Activated CD8-positive, alpha-beta memory T cell treated with anti-CD3 and anti-CD28 coated beads, Interleukin-2, amount 50 U/mL, for 24 hours (primary cell): ENCODE results near the gene NUP93.
"Not testable (repeated sequence)": the region's sequence is repeated elsewhere in the genome, so short reads cannot be mapped to it uniquely, and the experiment has no call there.

Experiments
- DNase-seq: peaks from one replicate; pipeline ENCODE4 v3.0.0-alpha.2; 2020; ENCODE audit errors: extremely low read depth

Gene NUP93

DNA sequence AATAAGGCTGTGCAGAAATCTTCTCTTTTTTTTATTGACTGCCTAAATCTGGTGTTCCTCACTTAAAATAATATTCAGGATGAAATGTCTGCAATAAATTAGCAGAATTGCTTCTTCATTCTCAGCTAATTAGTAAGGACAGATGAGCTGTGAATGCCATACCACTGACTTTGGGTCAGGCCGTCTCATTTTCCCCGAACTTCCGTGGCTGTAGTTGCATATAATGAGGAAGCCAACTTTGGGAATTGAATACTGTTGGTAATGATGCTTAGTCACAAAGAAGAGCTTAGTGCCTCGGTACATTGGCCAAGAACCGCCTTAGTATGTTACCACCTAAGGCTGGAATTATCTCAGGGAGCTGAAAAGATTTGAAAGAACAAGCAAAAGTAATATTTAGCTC is 47.6 kb downstream of the NUP93 start:
- no peak for DNase-seq

DNA sequence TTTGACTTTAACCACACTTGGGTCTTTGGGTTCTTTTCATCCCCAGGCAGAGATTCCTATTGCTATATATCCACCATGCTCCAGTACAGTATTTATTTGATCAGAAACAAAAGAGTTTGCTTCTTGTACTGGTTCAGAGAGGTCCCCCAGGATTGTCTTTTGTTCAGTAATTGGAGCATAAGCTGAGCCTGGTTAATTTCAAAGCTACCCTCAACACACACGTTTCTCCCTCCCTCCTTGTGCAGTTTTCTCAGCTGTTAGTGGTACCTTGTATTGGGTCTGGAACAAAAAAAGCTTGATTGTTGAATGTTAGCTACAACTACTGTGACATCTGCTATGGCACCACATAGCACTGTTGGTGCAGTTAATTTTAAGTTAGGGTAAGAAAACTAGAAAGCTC is 50.0 kb downstream of the NUP93 start:
- no peak for DNase-seq

DNA sequence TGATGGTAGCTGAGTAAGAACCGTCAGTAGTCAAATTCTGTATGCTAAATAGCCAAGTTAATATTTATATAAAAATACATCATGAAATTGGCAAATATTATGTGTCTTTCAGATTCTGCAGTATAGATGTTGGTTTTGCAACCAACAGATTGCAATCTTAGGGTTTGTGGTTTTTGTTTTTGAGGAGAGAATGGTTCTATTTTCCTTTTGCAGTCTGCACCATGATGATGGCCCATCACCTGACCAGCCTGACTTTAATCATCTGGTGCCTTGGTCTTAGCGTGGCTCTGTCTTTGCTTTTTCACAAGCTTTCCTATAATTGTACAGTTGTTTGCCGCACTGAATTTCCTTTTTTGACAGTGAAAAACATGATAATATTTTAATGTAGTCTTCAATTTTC is 50.7 kb downstream of the NUP93 start:
- no peak for DNase-seq

DNA sequence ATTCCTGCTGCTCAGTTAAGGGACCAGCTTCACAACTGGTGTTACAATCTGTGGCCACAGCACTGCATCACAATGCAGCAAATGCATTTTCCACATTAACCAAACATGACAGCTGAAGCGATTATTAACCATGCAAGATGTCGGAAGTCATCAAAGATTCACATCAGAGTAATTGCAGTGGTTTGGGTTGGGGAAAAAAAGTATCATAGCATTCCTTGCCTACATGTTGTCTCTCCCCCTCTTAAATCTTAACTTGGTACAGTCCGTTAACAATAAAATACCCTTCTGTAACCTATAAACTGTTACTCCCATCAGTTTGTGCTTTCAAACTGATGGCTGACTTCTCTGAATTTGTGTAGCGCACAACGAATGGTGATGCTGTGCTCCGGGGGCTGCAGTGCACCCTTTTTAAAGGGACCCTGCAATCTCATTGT is 51.6 kb downstream of the NUP93 start:
- DNase-seq: no peak

DNA sequence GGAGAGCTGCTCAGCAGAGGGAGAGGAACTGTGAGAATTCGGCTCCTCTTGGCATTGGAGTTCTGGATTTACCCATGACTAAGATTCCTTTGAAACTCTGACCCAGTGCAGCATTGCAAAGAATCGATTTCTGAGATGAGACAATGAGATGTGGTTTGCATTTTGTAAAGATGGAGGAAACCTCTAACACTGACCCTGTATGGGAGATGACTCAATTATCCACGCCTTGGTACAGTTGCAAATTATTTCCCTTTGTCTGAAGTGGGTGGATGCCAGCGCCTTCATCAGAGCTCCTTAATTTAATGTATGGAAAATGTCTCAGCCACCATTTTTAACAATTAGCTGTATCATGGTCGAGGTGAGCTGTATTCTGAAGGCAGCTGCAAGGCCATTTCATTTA is 53.4 kb downstream of the NUP93 start:
- DNase-seq: no peak

DNA sequence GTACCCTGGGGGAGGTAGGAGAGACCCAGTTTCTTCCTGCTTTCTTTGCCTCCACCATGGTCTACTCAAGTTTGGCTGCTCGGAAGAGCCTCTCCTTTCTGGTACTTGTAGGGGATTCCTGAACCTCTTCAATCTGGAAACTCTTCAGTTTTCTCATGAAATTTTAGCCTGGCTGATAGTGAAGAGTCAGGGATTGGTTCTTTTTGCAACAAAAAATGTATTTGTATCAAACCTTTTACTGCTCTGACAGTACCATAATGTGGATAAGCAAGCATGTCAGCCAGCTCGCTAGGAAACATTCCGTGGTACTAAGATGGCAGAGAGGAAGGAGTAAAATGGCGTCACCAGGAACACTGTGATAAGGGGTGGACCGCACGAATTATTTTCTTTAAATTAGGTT is 55.4 kb downstream of the NUP93 start:
- no peak for DNase-seq

DNA sequence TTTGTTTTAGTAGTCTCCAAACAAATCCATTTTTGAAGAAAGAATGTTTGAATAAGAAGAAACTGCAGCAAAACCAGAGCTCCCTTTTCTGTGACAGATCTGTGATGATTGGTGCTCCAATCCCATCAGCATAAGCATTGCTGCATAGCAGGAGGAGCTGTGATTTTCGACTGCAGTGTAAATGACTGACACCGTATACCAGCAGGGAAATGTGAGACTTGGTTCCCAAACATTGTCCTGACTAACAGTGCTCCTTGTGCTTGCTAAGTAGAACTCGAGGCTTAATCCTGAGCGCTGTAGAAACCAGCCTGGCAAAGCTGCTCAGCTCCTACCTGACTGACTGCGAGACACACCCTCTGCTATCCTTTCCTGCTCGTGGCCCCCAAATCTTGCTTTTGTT is 57.2 kb downstream of the NUP93 start:
- no peak for DNase-seq

DNA sequence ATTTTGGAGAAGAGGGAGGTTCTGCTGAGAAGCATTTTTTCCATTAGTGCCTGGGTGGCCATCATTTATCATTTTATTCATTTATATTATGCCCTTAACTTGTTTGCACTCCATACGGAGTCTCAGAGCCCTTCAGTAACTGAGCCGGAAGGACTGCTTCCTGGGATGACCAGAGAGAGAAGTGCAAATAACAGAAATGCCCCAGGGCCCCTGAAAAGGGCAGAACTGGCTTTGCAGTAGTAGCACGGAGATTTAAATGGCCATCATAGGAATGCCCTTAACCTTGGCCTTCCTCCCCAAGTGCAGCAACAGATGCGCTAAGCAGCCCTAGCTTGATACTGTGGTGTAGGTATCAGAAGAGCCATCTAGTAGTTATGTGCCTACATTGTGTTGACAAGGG is 58.5 kb downstream of the NUP93 start:
- DNase-seq: no peak

DNA sequence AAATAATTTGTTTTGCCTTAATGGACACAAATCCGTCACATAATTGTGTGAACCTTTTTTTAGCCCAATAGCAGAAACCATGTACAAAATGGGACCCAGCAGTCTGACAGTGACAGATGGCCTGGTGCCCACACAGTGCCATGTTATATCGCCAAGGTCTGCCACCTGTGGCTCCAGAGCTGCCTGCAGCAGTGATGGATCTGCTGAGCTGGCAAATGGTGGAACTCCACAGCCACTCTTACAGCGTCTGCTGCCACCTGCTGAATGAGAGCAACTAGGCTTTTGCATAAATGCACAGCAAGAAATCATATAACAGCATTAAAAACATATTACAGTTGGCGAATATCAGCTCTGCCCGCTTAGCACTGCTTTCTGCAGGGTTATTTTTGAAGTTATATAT is 59.4 kb downstream of the NUP93 start:
- no peak for DNase-seq

DNA sequence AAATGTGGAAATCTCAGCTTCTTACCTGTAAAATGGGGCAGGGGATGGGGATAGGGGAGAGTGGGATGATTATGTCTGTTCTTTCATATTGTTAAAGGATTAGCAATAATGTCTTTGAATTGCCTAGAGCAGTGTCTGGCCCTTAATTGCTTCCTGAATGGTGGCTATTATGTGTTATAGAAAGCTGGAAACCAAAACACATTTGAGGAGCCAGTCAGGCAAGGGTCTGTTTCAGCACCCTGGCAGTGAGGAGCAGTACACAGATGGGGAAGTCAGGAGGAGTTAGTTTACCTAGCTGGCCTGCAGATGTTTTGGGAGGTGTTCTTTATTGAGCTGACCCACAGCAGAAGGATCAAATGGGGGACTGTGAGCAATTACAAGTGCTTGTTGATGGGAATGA is 63.0 kb downstream of the NUP93 start:
- DNase-seq: no peak

DNA sequence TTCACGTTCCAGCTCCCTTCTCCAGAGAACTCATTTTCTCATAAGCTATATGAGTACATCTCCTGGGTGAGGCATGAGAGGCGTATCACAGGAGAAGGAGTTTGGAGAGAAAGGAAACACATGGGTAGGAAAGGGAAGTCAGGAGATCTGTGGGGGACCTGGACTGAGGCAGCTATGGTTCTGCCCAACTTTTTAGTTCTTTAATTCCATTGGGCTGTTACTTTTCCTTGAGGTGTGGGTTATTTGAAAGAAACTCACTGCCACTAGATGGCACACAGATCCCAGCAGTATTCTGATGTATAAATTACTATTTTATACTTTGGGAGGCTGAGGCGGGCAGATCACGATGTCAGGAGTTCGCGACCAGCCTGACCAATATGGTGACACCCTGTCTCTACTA is 63.6 kb downstream of the NUP93 start:
- DNase-seq: no peak

DNA sequence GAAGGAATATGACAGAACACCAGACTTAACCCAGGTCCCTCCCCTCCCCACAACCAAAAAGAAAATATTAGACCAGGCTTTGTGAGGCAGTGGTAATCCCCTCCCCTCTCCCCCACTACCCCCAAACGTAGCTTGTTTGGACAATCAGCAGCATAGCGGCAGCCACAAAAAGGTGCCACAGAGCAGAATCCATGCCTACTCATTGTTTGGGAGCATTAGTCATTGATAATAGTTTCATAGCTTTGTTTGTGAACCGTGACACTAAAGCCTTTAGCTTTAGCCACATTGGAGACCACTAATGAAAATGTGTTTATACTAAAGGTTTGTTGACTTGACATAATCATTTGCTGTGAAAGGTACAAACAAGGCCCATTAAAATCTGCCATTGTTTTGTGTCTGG is 65.1 kb downstream of the NUP93 start:
- no peak for DNase-seq

DNA sequence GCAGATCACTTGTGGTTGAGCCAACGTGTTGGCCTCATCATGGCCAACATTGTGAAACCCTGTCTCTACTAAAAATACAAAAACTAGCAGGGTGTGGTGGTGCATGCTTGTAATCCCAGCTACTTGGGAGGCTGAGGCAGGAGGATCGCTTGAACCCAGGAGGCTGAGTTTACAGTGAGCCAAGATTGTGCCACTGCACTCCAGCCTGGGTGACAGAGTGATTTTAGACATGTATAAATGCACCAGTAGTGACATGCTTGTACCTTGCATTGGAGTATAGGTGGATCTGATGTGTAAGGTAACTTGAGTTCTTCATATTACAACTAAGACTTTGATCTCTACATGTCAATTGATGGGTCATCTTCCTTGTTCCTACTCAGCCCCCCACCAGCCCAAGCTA is 67.1 kb downstream of the NUP93 start:
- DNase-seq: not testable (repeated sequence)

DNA sequence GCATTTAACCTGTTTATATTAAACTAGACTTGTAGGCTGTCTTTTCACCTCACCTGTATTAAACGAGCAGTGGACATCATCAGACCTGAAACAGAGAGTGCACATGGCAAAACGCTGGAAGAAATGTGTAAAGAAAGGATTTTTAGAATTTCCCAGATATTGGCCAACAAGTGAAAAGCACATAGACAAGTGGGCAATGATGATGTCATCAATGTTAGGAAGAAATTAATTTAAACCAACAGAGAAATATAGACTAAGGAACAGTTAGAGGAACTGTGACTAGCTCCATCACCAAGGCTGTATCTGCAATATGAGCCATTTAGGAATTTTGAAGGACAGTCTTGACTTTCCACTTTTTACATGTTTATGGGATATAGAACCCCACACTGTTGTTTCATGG is 67.9 kb downstream of the NUP93 start:
- no peak for DNase-seq

DNA sequence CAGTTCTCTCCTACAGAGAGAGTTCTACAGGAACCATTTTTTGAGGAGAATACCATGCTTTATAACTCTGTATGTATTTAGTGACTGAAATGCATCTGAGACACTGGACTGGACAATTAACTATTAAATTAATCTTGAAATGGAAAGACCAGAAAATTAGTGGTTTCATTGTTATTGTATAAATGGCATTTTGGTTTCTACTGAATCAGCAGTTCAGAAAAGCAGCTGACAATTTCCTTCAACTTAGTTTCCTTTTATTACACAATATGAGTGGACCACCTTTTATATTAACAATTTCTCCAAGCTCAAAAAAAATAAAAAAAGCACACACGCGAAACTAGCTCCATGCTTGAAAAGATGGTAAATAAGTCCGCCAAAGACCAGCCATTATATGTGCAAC is 69.0 kb downstream of the NUP93 start:
- no peak for DNase-seq

DNA sequence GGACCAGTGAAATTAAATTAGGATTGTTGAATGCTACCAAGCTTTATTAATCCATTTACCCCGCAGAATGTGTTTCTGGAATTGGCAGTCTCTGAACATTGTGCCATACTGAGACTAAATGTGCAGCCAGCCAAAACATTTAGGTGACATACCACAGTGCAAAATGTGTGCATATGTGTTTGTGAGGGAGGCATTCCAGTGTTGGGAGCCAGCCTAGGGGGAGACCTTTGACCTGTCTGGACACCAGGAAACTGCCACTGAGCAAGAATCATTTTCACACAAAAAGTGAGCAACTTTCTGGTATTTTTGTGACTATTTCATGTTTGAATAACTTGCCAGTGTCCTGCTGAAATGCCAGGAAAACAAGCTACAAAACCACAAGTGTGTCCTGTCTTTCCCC is 70.4 kb downstream of the NUP93 start:
- DNase-seq: no peak

DNA sequence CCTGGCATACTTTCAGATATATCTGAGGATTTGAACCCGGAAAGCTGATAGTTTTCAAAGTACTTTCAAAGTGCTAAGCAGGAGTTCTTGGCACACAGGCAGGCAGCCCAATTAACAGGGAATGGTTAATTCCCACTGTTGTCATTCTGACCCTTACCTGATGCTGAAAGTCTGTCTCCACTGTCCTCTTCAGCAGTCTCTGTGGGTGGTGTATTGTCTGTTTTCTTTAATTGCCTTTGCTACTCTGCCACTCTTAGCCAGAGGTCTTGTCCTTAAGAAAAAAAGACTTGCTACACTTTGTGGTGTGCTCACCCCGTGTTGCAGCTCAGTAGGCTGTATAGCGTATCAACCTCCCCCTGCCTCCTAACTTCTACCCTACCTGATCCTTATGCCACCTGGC is 71.8 kb downstream of the NUP93 start:
- no peak for DNase-seq

DNA sequence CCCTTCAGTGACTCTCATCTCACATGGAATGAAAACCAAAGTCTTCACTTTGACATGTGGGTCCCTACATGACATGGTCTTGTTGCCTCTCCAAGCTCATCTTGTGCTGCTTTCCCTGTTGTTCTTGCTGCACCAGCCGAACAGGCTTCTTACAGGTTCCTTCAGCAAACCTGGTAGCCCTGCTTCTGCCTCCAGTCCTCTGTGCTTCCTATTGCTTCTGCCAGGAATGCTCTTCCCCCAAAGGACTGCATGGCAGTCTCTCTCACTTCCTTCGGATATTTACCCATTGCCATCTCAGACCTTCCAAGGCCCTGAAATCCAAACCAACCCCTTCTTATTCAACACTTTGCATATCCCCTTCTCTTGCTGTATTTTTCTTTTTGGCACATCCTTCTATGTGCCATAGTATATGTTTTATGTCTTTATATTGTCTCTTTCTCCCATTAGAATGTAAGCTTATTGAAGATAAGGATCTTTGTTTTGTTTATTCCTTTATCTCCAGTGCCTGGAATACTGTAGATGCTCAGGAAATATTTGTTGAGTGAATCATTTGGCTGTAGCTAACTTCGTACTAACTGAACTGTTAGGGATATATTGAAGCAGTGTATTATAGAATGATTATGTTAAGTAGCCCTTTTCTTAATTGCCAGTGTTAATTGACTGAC is 77.2 kb downstream of the NUP93 start:
- DNase-seq: no peak

DNA sequence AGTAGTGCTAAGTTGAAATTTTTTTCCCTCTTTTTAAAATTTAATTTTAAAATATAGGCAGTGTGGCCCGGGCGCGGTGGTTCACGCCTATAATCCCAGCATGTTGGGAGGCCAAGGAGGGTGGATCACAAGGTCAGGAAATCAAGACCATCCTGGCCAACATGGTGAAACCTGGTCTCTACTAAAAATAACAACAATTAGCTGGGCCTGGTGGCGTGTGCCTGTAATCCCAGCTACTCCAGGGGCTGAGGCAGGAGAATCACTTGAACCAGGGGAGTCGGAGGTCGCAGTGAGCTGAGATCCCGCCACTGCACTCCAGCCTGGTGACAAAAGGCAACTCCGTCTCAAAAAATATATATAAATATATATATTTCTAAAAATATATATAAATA is 77.7 kb downstream of the NUP93 start:
- not testable (repeated sequence) for DNase-seq

DNA sequence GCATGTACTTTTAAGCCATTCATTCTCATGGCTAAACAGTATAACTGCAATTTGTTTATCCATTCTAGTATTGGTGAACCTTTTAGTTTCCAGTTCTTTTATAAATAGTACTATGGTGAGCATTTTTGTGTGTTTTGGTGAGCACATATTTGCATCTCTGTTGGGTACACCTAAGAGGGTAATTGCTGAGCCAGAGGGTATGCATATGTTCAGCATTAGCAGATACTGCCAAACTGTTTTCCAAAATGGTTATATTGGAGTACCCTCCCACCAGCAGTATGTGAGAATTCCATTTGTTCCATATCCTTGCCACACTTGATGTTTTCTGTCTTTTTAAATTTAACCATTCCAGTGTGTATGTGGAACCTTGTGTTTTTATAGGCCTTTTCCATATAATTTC is 81.0 kb downstream of the NUP93 start:
- no peak for DNase-seq

DNA sequence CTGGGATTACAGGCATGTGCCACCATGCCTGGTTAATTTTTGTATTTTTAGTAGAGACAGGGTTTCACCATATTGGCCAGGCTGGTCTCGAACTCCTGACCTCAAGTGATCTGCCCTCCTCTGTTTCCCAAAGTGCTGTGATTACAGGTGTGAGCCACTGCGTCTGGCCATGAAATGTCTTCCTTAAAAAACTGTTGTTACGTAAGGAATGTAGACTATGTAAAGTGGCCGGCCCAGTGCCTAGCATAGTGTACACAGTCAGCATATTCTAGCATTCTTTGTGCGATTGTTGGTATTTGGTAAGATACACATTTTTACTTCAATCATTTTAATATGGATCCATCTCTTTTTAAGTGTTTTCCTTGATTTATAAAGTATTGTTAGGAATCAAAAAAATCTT is 81.7 kb downstream of the NUP93 start:
- DNase-seq: not testable (repeated sequence)

DNA sequence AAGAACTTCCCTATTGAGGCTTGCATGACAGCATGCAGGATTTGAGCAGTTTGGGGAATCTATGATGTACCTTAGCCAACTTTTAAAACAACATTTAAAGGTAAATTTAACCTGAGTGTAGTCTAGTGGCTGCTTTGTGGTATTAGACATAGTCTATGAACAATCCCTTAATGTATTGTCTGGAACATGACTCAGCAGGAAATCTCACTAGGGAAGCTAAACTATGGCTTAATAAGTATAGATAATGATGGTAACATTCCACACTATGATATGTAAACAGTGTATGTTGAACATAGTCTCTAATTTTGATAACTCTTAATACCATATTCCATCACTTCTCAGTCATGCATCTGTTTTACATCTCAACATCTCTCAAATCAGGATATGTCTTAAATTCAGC is 83.0 kb downstream of the NUP93 start:
- DNase-seq: no peak

DNA sequence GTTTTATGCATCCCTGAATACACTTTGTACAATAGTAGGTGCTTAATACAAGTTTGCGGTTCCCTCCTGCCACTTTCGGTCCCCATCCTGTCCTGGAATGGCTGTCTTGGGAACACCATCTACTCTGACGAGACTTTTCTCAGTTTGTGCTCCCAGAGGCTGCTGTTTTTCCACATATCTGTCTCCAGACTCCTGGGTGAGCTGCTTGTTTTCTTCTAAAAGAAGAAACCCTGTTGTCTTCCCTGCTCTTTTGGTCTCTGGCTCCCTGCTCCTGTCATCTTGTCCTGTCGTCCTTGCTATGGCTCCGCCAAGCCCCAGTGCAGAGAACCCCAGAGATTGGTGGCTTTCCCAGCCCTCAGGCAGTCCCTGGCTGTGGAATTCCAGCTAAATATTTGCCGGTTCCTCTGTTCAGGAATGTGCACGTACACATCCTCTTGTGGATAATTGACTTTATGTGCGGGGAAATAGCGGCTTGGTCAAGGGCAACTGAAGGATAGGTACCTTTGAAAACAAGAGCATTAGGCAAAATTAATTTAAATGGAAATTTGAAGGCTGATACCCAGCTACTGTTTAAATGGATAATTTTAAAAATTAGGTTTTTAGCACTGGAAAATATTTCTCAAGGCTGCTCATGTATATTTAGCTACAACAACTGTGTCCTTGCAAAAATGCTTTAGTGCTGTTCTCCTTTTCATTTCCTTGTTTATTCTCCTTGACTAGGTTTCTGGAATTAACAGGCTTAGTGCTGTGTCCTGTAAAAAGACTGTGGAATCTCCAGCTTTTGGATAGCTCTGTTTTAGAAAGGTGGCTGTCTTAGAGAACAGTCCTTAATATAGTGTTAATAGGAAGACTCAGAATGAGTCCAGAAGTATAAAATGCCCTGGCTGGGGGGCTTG is 84.9 kb downstream of the NUP93 start:
- no peak for DNase-seq

DNA sequence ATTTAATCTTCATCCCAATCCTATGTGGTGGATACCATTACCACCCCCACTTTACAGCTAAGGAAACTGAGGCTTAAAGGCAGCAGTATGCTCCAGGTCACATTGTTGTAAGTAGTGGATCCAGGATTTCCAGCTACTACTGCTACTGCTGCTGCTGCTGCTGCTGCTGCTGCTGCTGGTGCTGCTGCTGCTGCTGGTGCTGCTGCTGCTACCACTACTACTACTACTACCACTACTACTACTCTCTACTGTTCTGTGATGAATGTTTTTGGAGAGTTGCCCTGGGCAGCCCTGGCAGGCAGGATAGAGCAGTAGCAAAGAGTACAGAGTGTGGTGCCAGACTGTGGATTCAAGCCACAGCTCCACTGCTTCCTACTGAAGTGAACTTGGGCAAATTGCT is 85.8 kb downstream of the NUP93 start:
- DNase-seq: no peak
